Upper lobe of left lung (tissue), 4 donors: Measurements from ENCODE around the gene ZNF318.
"Not testable (repeated sequence)": the region's sequence is repeated elsewhere in the genome, so short reads cannot be mapped to it uniquely, and the experiment has no call there.

Experiments used
- POLR2A ChIP-seq, 4 donors: fragments of 450-650 bp; IDR thresholded peaks; one replicate each; pipeline ENCODE4 v1.5.1; 2016 to 2017; ENCODE audit warnings: antibody characterized with exemption in 4 of 4, mild to moderate bottlenecking in 2 of 4
- TF ChIP-seq, protein P1 (sequence below), 6 experiments: fragments of 450-650 bp in 4 of 6; fragments of 200-600 bp in 2 of 6; sonication (generic) in 2 of 6; IDR thresholded peaks; one replicate each; pipeline ENCODE4 v1.5.1; 2016 to 2019; ENCODE audit warnings: antibody characterized with exemption in 6 of 6

DNA sequence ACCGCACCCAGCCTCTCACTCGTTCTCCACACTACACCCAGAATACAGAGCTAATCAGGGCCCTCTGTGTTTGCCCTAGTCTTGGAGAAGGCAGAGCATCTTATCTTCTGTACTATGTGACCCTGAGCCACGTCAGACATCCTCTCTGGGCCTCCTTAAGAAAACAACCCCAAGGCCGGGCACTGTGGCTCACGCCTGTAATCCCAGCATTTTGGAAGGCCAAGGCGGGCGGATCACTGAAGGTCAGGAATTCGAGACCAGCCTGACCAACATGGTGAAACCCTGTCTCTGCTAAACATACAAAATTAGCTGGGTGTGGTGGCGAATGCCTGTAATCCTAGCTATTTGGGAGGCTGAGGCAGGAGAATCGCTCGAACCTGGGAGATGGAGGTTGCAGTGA is 66.4 kb downstream of the ZNF318 start:
- not testable (repeated sequence) for TF ChIP-seq POLR2A (IDR thresholded peaks at IDR 0.05)
- TF ChIP-seq, protein P1, sequence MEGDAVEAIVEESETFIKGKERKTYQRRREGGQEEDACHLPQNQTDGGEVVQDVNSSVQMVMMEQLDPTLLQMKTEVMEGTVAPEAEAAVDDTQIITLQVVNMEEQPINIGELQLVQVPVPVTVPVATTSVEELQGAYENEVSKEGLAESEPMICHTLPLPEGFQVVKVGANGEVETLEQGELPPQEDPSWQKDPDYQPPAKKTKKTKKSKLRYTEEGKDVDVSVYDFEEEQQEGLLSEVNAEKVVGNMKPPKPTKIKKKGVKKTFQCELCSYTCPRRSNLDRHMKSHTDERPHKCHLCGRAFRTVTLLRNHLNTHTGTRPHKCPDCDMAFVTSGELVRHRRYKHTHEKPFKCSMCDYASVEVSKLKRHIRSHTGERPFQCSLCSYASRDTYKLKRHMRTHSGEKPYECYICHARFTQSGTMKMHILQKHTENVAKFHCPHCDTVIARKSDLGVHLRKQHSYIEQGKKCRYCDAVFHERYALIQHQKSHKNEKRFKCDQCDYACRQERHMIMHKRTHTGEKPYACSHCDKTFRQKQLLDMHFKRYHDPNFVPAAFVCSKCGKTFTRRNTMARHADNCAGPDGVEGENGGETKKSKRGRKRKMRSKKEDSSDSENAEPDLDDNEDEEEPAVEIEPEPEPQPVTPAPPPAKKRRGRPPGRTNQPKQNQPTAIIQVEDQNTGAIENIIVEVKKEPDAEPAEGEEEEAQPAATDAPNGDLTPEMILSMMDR (IDR thresholded peaks at IDR 0.05) = not testable (repeated sequence)
